HepG2 (cell line): ENCODE measurements around the gene ADM5. TPM values are rescaled to one million over a fixed set of nuclear protein-coding genes. Genes with fewer than 3 reads are reported as not detected.

Experiments
- CBX1 ChIP-seq: IDR thresholded peaks from one replicate; pipeline ENCODE4 v1.6.1; 2016; ENCODE audit warnings: antibody characterized with exemption, low read depth
- FOXK1 ChIP-seq: sonication (generic); formaldehyde crosslinking; IDR thresholded peaks from 2 replicates; pipeline ENCODE4 v1.4.0; 2020; ENCODE audit warnings: low read depth, missing genetic modification reagents, borderline replicate concordance
- HOXA7 ChIP-seq: sonication (generic); formaldehyde crosslinking; IDR thresholded peaks from 2 replicates; pipeline ENCODE4 v1.8.1; 2022; ENCODE audit warnings: mild to moderate bottlenecking, missing genetic modification reagents, moderate library complexity
- JUN ChIP-seq: sonication (generic); formaldehyde crosslinking; IDR thresholded peaks from 2 replicates; pipeline ENCODE4 v1.4.0; 2020; ENCODE audit warnings: mild to moderate bottlenecking, missing genetic modification reagents
- LCORL ChIP-seq, 2 experiments: fragments of 450-650 bp in 1 of 2; sonication (generic) in 1 of 2; formaldehyde crosslinking in 1 of 2; IDR thresholded peaks; 2 replicates each; pipeline versions ENCODE4 v1.5.0 to v1.6.1; 2017 to 2020; ENCODE audit warnings: antibody characterized with exemption in 1 of 2, missing genetic modification reagents in 1 of 2
- MEF2D ChIP-seq: sonication (generic); formaldehyde crosslinking; IDR thresholded peaks from 2 replicates; pipeline ENCODE4 v1.5.1; 2020; ENCODE audit warnings: mild to moderate bottlenecking, missing genetic modification reagents
- PAWR ChIP-seq: sonication (generic); formaldehyde crosslinking; IDR thresholded peaks from 2 replicates; pipeline ENCODE4 v1.4.0; 2020; ENCODE audit warnings: missing genetic modification reagents, mild to moderate bottlenecking, borderline replicate concordance
- PCBP1 ChIP-seq: fragments of 200-400 bp; formaldehyde crosslinking; IDR thresholded peaks from 2 replicates; pipeline ENCODE4 v1.6.1; 2017; ENCODE audit warnings: mild to moderate bottlenecking, low read depth, low read length, borderline replicate concordance
- SAP130 ChIP-seq: IDR thresholded peaks from 2 replicates; pipeline ENCODE4 v1.6.1; 2016; ENCODE audit warnings: low read depth
- TAF1 ChIP-seq: sonication (generic); formaldehyde crosslinking; IDR thresholded peaks from 2 replicates; pipeline ENCODE4 v1.4.0; 2020; ENCODE audit warnings: missing genetic modification reagents
- ZFP36 ChIP-seq: fragments of 150-350 bp; IDR thresholded peaks from 2 replicates; pipeline ENCODE4 v1.6.1; 2018; ENCODE audit warnings: borderline replicate concordance, low read length, low read depth; ENCODE audit not compliant: partially characterized antibody
- ZFP91 ChIP-seq: sonication (generic); formaldehyde crosslinking; IDR thresholded peaks from 2 replicates; pipeline ENCODE4 v1.9.0; 2022; ENCODE audit warnings: missing genetic modification reagents, mild to moderate bottlenecking, borderline replicate concordance
- ZNF703 ChIP-seq: sonication (generic); formaldehyde crosslinking; IDR thresholded peaks from 2 replicates; pipeline ENCODE4 v1.5.1; 2020; ENCODE audit warnings: missing genetic modification reagents, mild to moderate bottlenecking, moderate library complexity, borderline replicate concordance
- ZNF747 ChIP-seq: sonication (generic); formaldehyde crosslinking; IDR thresholded peaks from 2 replicates; pipeline ENCODE4 v1.8.1; 2023; ENCODE audit warnings: missing genetic modification reagents, mild to moderate bottlenecking, borderline replicate concordance
- ZSCAN30 ChIP-seq: sonication (generic); formaldehyde crosslinking; IDR thresholded peaks from 2 replicates; pipeline ENCODE4 v1.5.0; 2020; ENCODE audit warnings: mild to moderate bottlenecking, missing genetic modification reagents
- polyA plus RNA-seq, 8 experiments: library from polyadenylated mRNA; depleted of rRNA in 3 of 8; stranded (reverse) in 7 of 8; unstranded in 1 of 8; fragments of >200 nt; fragmentation: Illumina TruSeq in 4 of 8; extraction: Trizol in 4 of 8; gene quantifications; 2 replicates each; pipeline versions ENCODE4 v1.2.1 to v1.2.3, GENCODE V29; 2011 to 2016; ENCODE audit warnings: low read depth in 4 of 8, missing spikeins in 1 of 8, mixed read lengths in 1 of 8; ENCODE audit not compliant: insufficient read depth in 1 of 8
- total RNA-seq, 5 experiments: library from RNA; depleted of rRNA; stranded (reverse); fragments of >200 nt; fragmentation: Illumina TruSeq; extraction: Trizol; gene quantifications; 2 replicates each; pipeline ENCODE4 v1.2.3, GENCODE V29; 2016; ENCODE audit warnings: low read depth in 1 of 5
- TF ChIP-seq, protein P1 (sequence below): sonication (generic); formaldehyde crosslinking; IDR thresholded peaks from 2 replicates; pipeline ENCODE4 v1.4.0; 2020; ENCODE audit warnings: missing genetic modification reagents, mild to moderate bottlenecking, borderline replicate concordance
- TF ChIP-seq, protein P2 (sequence below), 2 experiments: sonication (generic) in 1 of 2; formaldehyde crosslinking in 1 of 2; IDR thresholded peaks; 2 replicates each; pipeline versions ENCODE4 v1.5.1 to v1.6.1; 2011 to 2020; ENCODE audit warnings: borderline replicate concordance in 1 of 2, low read depth in 1 of 2, low read length in 1 of 2, mild to moderate bottlenecking in 1 of 2, missing genetic modification reagents in 1 of 2, moderate library complexity in 1 of 2
- TF ChIP-seq, protein P3 (sequence below): fragments of 450-650 bp; IDR thresholded peaks from 2 replicates; pipeline ENCODE4 v1.6.1; 2016

Gene ADM5
- total and polyA plus RNA-seq, 2 of the 13 experiments (the other 11 are each of a cell fraction or from before 2014, with no cell fraction given), result 2.7 to 4.1 TPM

DNA sequence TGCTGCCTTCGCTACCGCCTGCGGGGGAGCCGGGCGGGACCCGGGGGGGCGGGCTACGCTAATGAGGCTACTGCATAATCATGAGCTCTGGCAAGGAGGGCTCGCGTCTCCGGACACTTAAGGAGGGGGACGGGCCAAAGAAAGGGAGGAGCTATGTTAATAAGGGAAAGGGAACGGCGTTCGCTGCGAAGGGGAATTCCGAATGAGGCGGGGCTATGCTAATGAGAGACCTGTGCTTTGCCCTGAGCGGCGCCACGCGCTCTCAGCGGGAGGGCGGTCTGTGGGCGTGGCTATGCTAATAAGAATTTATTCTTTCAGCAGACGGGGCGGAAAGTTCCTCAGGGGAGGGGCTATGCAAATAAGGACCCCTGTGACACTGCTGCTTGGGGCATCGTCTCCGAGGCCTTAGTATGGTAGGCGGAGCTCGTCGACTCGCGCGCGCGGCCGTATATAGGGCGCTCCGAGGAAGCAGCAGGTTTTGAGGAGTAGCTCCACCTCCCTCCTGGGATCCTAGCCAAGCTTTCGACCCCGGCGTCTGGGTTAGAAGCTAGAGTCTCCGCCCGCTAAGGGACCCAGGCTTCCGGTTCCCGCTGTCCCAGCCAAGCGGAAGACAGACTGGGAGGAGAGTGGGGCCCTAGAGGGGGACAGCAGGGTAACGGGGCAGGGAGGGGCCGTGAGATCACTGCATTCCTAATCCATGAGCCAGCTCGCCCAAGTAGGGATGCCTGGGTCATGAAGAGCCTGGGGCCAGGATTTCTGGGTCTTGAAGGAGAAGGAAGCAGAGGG is 49.1 kb upstream of the ADM5 start, which contains the start of gene RRAS (continued):
- TF ChIP-seq, protein P1, sequence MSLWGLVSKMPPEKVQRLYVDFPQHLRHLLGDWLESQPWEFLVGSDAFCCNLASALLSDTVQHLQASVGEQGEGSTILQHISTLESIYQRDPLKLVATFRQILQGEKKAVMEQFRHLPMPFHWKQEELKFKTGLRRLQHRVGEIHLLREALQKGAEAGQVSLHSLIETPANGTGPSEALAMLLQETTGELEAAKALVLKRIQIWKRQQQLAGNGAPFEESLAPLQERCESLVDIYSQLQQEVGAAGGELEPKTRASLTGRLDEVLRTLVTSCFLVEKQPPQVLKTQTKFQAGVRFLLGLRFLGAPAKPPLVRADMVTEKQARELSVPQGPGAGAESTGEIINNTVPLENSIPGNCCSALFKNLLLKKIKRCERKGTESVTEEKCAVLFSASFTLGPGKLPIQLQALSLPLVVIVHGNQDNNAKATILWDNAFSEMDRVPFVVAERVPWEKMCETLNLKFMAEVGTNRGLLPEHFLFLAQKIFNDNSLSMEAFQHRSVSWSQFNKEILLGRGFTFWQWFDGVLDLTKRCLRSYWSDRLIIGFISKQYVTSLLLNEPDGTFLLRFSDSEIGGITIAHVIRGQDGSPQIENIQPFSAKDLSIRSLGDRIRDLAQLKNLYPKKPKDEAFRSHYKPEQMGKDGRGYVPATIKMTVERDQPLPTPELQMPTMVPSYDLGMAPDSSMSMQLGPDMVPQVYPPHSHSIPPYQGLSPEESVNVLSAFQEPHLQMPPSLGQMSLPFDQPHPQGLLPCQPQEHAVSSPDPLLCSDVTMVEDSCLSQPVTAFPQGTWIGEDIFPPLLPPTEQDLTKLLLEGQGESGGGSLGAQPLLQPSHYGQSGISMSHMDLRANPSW (CRISPR knock-in tag), result 0 out of 2 replicates have a peak, but pooled peaks have one; percentile 22
- TF ChIP-seq FOXK1 (CRISPR knock-in tag) (peak; percentile 65; the same call in 1 of the 2 replicates), ZSCAN30 (CRISPR knock-in tag) (0 out of 2 replicates have a peak, but pooled peaks have one; percentile 58), MEF2D (CRISPR knock-in tag) (peak; percentile 83), ZNF747 (CRISPR knock-in tag) (no peak; the same call in 1 of the 2 replicates), ZNF703 (CRISPR knock-in tag) (no peak), PAWR (CRISPR knock-in tag) (no peak), CBX1 (peak; percentile 33), ZFP91 (CRISPR knock-in tag) (peak; percentile 68; the same call in 1 of the 2 replicates), PCBP1 (0 out of 2 replicates have a peak, but pooled peaks have one; percentile 15), JUN (CRISPR knock-in tag) (peak; percentile 98; the same call in 1 of the 2 replicates), ZFP36 (no peak), HOXA7 (CRISPR knock-in tag) (no peak), SAP130 (CRISPR knock-in tag) (peak; percentile 93), TAF1 (peak; percentile 64), LCORL (IDR thresholded peaks at IDR 0.05) (no peak), LCORL (CRISPR knock-in tag; IDR thresholded peaks at IDR 0.05) (no peak; the same call in 1 of the 2 replicates)
- TF ChIP-seq, protein P2, sequence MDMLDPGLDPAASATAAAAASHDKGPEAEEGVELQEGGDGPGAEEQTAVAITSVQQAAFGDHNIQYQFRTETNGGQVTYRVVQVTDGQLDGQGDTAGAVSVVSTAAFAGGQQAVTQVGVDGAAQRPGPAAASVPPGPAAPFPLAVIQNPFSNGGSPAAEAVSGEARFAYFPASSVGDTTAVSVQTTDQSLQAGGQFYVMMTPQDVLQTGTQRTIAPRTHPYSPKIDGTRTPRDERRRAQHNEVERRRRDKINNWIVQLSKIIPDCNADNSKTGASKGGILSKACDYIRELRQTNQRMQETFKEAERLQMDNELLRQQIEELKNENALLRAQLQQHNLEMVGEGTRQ (IDR thresholded peaks at IDR 0.05; ENCODE audit: low read depth, low read length), result 0 out of 2 replicates have a peak, but pooled peaks have one; percentile 5
- TF ChIP-seq, protein P2 (CRISPR knock-in tag; IDR thresholded peaks at IDR 0.05; ENCODE audit: borderline replicate concordance), result no peak
- TF ChIP-seq, protein P3, sequence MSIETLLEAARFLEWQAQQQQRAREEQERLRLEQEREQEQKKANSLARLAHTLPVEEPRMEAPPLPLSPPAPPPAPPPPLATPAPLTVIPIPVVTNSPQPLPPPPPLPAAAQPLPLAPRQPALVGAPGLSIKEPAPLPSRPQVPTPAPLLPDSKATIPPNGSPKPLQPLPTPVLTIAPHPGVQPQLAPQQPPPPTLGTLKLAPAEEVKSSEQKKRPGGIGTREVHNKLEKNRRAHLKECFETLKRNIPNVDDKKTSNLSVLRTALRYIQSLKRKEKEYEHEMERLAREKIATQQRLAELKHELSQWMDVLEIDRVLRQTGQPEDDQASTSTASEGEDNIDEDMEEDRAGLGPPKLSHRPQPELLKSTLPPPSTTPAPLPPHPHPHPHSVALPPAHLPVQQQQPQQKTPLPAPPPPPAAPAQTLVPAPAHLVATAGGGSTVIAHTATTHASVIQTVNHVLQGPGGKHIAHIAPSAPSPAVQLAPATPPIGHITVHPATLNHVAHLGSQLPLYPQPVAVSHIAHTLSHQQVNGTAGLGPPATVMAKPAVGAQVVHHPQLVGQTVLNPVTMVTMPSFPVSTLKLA, result peak; percentile 64
